ENCODE measurements around the gene SLC35F4. TPM values are rescaled to one million over a fixed set of nuclear protein-coding genes. Genes with fewer than 3 reads are reported as not detected.

Gene SLC35F4
- total RNA-seq, 1 experiment from 2014 or later = not detected

DNA sequence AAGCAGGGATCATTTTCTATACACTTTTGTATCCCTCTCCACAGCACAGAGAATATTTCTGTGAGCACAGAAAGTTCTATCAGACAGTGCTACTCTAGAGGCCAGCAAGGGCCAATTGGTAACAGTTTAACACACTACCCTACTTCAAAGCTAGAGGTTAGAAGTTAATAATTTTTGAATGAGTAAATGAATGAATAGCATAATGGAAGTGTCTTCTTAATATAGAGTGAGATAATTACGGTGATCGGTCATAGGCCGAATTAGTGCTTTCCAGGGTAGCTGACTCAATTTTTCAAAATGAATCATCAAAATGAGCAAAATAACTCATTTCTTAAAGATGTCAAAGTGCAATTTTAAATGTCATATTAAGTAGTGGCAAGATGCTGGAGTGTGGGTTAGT lies 305.2 kb downstream of the SLC35F4 start:
- no peak overlapping the region for H2AFZ ChIP-seq (ENCODE audit: low read length)
- H3K9ac ChIP-seq (ENCODE audit: extremely low read depth, insufficient read length, low read length) = no peak overlapping the region
- H3K79me2 ChIP-seq (ENCODE audit: insufficient read depth, low read length) = no peaks in the 10 kb centered on the region
- H4K5ac ChIP-seq (ENCODE audit: insufficient read length, low read depth, low read length) = no peak overlapping the region
- H2BK120ac ChIP-seq (ENCODE audit: low read depth, low read length, poor library complexity, severe bottlenecking) = no peak overlapping the region
- no peak for TF ChIP-seq CTCF (conservative IDR thresholded peaks at IDR 0.05)
- Mint-ChIP-seq H3K27ac (no peak overlapping the region), H3K4me1 (no peaks in the 10 kb centered on the region), H3K36me3 (ENCODE audit: insufficient read depth in 1 of 3, low read depth in 3 of 3) (no peaks in the 10 kb centered on the region), H3K9me3 (no peaks in the 10 kb centered on the region), H3K4me3 (no peak overlapping the region), H3K27me3 (ENCODE audit: low read depth) (no peaks in the 10 kb centered on the region; the same call in 1 of the 2 replicates)
- H3K79me1 ChIP-seq (ENCODE audit: insufficient read depth, low read depth, low read length, poor library complexity, severe bottlenecking) = no peaks in the 10 kb centered on the region
- H4K91ac ChIP-seq (ENCODE audit: insufficient read length, low read depth, low read length) = no peak overlapping the region
- no peak overlapping the region for H4K8ac ChIP-seq (replicated peaks; ENCODE audit: insufficient read length, low read depth, low read length)
- no peaks in the 10 kb centered on the region for H3K4me1 ChIP-seq (ENCODE audit: insufficient read depth, low read length)
- H3K23ac ChIP-seq (ENCODE audit: insufficient read length, low read depth, low read length) = no peak overlapping the region
- H2BK12ac ChIP-seq (ENCODE audit: insufficient read length, low read depth, low read length) = no peak overlapping the region
- no peak overlapping the region for H3K14ac ChIP-seq (ENCODE audit: insufficient read depth, low read length)
- H3K27ac ChIP-seq (ENCODE audit: insufficient read length, low read depth, low read length) = no peak overlapping the region
- H4K20me1 ChIP-seq (ENCODE audit: control insufficient read depth, insufficient read depth, insufficient read length) = no peaks in the 10 kb centered on the region
- no peaks in the 10 kb centered on the region for H3K23me2 ChIP-seq (ENCODE audit: insufficient read length, low read depth, low read length, poor library complexity, severe bottlenecking)
- WGBS (ENCODE audit: extremely low coverage, insufficient read length, low lambda C conversion rate) = no CpG with 5 or more reads among the region's 3 CpGs
- H2AK5ac ChIP-seq (ENCODE audit: insufficient read length, low read length) = no peak overlapping the region
- H3T11ph ChIP-seq (ENCODE audit: low read length) = no peak overlapping the region
- H3K4me2 ChIP-seq (ENCODE audit: insufficient read depth, insufficient read length, low read length) = no peak overlapping the region
- no peak for DNase-seq
- no peak overlapping the region for H3K18ac ChIP-seq (ENCODE audit: insufficient read length, low read depth, low read length)
- H2BK20ac ChIP-seq (ENCODE audit: low read depth, low read length, poor library complexity, severe bottlenecking) = no peak overlapping the region
- no peak overlapping the region for H3K56ac ChIP-seq (ENCODE audit: insufficient read length, low read depth, low read length)
- no peaks in the 10 kb centered on the region for H3K9me3 ChIP-seq (ENCODE audit: control insufficient read depth, low read depth, low read length)
- H3K27me3 ChIP-seq (ENCODE audit: insufficient read depth, low read length) = no peaks in the 10 kb centered on the region
- no peak overlapping the region for H2BK15ac ChIP-seq (ENCODE audit: low read depth, low read length)
- H2BK5ac ChIP-seq (ENCODE audit: insufficient read length, low read length) = no peak overlapping the region
- H3K4ac ChIP-seq (ENCODE audit: low read depth, low read length) = no peak overlapping the region
